ENCODE results near the gene ZBTB8OS. TPM values are rescaled to one million over a fixed set of nuclear protein-coding genes. Genes with fewer than 3 reads are reported as not detected.
"Not testable (repeated sequence)": the region's sequence is repeated elsewhere in the genome, so short reads cannot be mapped to it uniquely, and the experiment has no call there.

Gene ZBTB8OS
- total and polyA plus RNA-seq, 8 donors: 36.0 to 45.0 (median 38.3) TPM

DNA sequence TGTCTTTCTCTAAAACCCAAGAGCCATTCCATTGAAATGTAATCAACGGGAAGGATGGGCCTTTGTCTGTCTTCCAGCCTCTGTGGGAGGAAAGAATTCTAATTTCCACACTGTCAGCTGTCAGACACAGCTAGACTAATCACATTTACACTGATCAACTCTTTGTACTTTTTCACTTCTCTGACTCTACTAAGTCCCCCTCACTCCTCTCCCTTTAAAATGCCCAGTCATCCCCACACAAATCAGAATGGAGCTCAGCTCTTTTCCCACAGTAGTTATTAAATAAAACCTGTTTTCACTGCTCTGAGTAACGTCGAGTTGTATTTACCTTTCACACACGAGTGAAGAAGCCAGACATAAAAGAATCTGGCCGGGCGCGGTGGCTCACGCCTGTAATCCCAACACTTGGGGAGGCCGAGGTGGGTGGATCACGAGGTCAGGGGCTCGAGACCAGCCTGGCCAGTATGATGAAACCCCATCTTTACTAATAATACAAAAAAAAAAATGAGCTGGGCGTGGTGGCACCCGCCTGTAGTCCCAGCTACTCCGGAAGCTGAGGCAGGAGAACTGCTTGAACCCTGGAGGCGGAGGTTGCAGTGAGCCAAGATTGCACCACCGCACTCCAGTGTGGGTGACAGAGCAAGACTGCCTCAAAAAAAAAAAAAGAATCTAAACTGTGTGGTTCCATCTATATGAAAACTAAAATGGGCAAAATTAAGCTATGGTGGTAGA, 13.3 kb downstream of the ZBTB8OS start:
- H3K27ac ChIP-seq: peak overlapping the region in 1 of 2 donors; percentile 66
- H3K36me3 ChIP-seq: peaks cover 0 to 33% of the 10 kb centered on the region in 2 donors
- H3K27me3 ChIP-seq: no peaks in the 10 kb centered on the region
- H3K9me3 ChIP-seq: no peaks in the 10 kb centered on the region
- H3K4me1 ChIP-seq: peaks cover 0 to 23% of the 10 kb centered on the region in 2 donors
- DNase-seq: peak in 2 of 4 donors; percentile 72 to 77
- H3K4me3 ChIP-seq: peak overlapping the region in 1 of 2 donors; percentile 9
- ATAC-seq: peak; percentile 70
- TF ChIP-seq, protein P1, sequence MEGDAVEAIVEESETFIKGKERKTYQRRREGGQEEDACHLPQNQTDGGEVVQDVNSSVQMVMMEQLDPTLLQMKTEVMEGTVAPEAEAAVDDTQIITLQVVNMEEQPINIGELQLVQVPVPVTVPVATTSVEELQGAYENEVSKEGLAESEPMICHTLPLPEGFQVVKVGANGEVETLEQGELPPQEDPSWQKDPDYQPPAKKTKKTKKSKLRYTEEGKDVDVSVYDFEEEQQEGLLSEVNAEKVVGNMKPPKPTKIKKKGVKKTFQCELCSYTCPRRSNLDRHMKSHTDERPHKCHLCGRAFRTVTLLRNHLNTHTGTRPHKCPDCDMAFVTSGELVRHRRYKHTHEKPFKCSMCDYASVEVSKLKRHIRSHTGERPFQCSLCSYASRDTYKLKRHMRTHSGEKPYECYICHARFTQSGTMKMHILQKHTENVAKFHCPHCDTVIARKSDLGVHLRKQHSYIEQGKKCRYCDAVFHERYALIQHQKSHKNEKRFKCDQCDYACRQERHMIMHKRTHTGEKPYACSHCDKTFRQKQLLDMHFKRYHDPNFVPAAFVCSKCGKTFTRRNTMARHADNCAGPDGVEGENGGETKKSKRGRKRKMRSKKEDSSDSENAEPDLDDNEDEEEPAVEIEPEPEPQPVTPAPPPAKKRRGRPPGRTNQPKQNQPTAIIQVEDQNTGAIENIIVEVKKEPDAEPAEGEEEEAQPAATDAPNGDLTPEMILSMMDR (IDR thresholded peaks at IDR 0.05): no peak
- intact Hi-C loops (cut with DNase I): no loop called here

GRCh38 chr1:32635508-32636277, 14.7 kb downstream of the ZBTB8OS start:
- peaks cover 0 to 23% of the 10 kb centered on the region in 2 donors for H3K4me1 ChIP-seq
- intact Hi-C loops (cut with DNase I): no loop called here

DNA sequence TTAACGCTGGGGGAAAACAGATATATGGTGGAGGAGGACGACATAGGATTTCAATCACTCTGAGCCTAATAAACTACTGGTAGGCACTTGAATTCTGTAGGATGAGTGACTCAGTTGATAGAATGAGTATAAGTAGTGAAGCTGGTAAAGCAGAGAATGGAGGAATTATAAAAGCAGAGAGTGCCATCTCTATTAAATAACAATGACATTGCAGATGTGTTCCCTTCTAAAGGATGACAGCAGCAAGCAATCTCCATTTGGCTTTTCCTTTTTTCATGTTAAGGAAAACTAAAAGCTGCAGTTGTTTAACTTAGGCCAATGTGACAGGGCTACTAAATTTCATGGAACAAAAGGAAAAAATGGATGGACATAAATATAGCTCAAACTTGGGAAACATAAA, 17.5 kb downstream of the ZBTB8OS start:
- Histone ChIP-seq H3K9me3 (no peaks in the 10 kb centered on the region), H3K27ac (no peak overlapping the region), H3K27me3 (no peaks in the 10 kb centered on the region), H3K4me3 (no peak overlapping the region), H3K4me1 (peaks cover 0 to 17% of the 10 kb centered on the region in 2 donors), H3K36me3 (peaks cover 0 to 60% of the 10 kb centered on the region in 2 donors)
- ATAC-seq (no peak), DNase-seq (no peak)
- TF ChIP-seq, protein P1 (IDR thresholded peaks at IDR 0.05): no peak
- intact Hi-C loops (cut with DNase I): no loop called here

More at GRCh38 chr1:32635508-32636277, 14.7 kb downstream of the ZBTB8OS start:
- peaks cover 0 to 41% of the 10 kb centered on the region in 2 donors for H3K36me3 ChIP-seq
- H3K27ac ChIP-seq: no peak overlapping the region
- DNase-seq (no peak), ATAC-seq (no peak)
- H3K4me3 ChIP-seq: no peak overlapping the region
- H3K27me3 ChIP-seq: no peaks in the 10 kb centered on the region
- TF ChIP-seq, protein P1 (IDR thresholded peaks at IDR 0.05): no peak
- H3K9me3 ChIP-seq: no peaks in the 10 kb centered on the region

DNA sequence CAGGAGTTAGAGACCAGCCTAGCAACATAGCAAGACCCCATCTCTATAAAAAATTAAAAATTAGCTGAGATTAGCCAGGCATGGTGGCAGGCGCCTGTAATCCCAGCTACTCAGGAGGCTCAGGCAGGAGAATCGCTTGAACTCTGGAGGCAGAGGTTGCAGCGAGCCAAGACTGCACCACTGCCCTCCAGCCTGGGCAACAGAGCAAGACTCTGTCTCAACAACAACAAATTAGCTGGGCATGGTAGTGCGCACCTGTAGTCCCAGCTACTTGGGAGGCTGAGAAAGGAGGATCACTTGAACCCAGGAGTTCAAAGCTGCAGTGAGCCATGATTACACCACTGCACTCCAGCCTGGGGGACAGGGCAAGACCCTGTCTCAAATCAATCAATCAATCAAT, 20.2 kb downstream of the ZBTB8OS start:
- H3K27me3 ChIP-seq; intact Hi-C loops (cut with DNase I); H3K27ac ChIP-seq; H3K9me3 ChIP-seq; DNase-seq; H3K4me1 ChIP-seq; H3K4me3 ChIP-seq; ATAC-seq: not testable (repeated sequence)
- peaks cover 0 to 86% of the 10 kb centered on the region in 2 donors for H3K36me3 ChIP-seq

DNA sequence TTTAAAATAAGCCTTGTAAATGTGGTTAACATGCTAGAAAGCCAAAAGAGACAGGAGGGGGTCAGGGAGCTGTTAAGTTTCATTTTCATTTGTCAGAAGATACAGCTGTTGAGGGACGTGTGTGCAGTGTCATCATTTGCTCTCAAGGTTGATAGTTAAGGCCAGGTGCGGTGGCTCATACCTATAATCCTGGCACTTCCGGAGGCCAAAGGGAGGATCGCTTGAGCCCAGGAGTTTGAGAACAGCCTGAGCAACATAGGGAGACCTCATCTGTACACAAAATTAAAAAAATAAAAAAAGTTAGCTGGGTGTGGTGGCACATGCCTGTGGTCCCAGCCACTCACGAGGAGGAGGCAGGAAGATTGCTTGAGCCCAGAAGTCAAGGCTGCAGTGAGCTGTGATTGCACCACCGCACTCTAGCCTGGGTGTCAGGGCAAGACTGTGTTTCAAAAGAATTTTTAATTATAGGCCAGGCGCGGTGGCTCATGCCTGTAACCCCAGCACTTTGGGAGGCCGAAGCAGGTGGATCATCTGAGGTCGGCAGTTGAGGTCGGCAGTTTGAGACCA, 22.7 kb downstream of the ZBTB8OS start:
- H3K9me3 ChIP-seq: no peaks in the 10 kb centered on the region
- ATAC-seq: no peak
- TF ChIP-seq, protein P1 (IDR thresholded peaks at IDR 0.05): no peak
- no peak for DNase-seq
- no peaks in the 10 kb centered on the region for H3K27me3 ChIP-seq
- no peak overlapping the region for H3K27ac ChIP-seq
- H3K4me1 ChIP-seq: peaks cover 0 to 4% of the 10 kb centered on the region in 2 donors
- intact Hi-C loops (cut with DNase I): no loop called here
- H3K4me3 ChIP-seq: no peak overlapping the region
- peaks cover 0 to 68% of the 10 kb centered on the region in 2 donors for H3K36me3 ChIP-seq

Measured in left lung (tissue), 10 donors.